LoVo (cell line): Measurements from ENCODE around the gene MTMR3.
A peak's percentile ranks its signal among the peaks of the same experiment; 100 is the strongest.

Source experiments
- DNase-seq: peaks from one replicate; pipeline ENCODE4 v3.0.0-alpha.2; 2016; ENCODE audit warnings: low spot score

Gene MTMR3

GRCh38 chr22:30027169-30027568, 144.2 kb downstream of the MTMR3 start:
- peak; percentile 80 for DNase-seq

- DNase-seq: no peak
Measured at GRCh38 chr22:30027791-30028190, 144.8 kb downstream of the MTMR3 start.

GRCh38 chr22:30028731-30029130, 145.8 kb downstream of the MTMR3 start:
- DNase-seq: no peak

GRCh38 chr22:30029512-30029911, 146.5 kb downstream of the MTMR3 start:
- no peak for DNase-seq

GRCh38 chr22:30030329-30030728, 147.4 kb downstream of the MTMR3 start:
- DNase-seq: no peak

GRCh38 chr22:30031328-30031727, 148.4 kb downstream of the MTMR3 start:
- no peak for DNase-seq

- DNase-seq: no peak
Measured at GRCh38 chr22:30031764-30032455, 148.9 kb downstream of the MTMR3 start.

- DNase-seq: no peak
Measured at GRCh38 chr22:30033137-30033536, 150.2 kb downstream of the MTMR3 start.

GRCh38 chr22:30033901-30034300, 150.9 kb downstream of the MTMR3 start:
- no peak for DNase-seq

- peak; percentile 11 for DNase-seq
Measured at GRCh38 chr22:30036656-30037055, 153.7 kb downstream of the MTMR3 start.

GRCh38 chr22:30038219-30038618, 155.2 kb downstream of the MTMR3 start:
- no peak for DNase-seq

- no peak for DNase-seq
Measured at GRCh38 chr22:30040499-30041260, 157.7 kb downstream of the MTMR3 start.

- no peak for DNase-seq
Measured at GRCh38 chr22:30041475-30041874, 158.5 kb downstream of the MTMR3 start.

- DNase-seq: no peak
Measured at GRCh38 chr22:30041881-30042280, 158.9 kb downstream of the MTMR3 start.

GRCh38 chr22:30043161-30043560, 160.2 kb downstream of the MTMR3 start:
- DNase-seq: no peak

- DNase-seq: peak; percentile 69
Measured at GRCh38 chr22:30044369-30044768, 161.4 kb downstream of the MTMR3 start.

- DNase-seq: no peak
Measured at GRCh38 chr22:30044881-30045493, 162.0 kb downstream of the MTMR3 start.

GRCh38 chr22:30045494-30045887, 162.5 kb downstream of the MTMR3 start:
- no peak for DNase-seq

- DNase-seq: no peak
Measured at GRCh38 chr22:30045901-30046715, 163.1 kb downstream of the MTMR3 start.

- DNase-seq: no peak
Measured at GRCh38 chr22:30046716-30047363, 163.9 kb downstream of the MTMR3 start.

GRCh38 chr22:30047364-30047738, 164.4 kb downstream of the MTMR3 start:
- DNase-seq: no peak

GRCh38 chr22:30048681-30049080, 165.7 kb downstream of the MTMR3 start:
- DNase-seq: no peak
